K562 (cell line): ENCODE results near the gene RNF166. TPM values are rescaled to one million over a fixed set of nuclear protein-coding genes. Genes with fewer than 3 reads are reported as not detected.

Experiments used
- ATAC-seq: fragments of 200-7000 bp; cut with Tn5 transposase; 3 replicates; pipeline ENCODE4 v1.9.1; 2020; ENCODE audit warnings: moderate library complexity
- BruUV-seq: library from RNA; stranded (reverse); fragments of 400-500 nt; replicated peaks from 2 replicates; lab custom pipeline; 2021; lab: Mats Ljungman, UMichigan
- CTCF ChIA-PET: fragments of 300-600 bp; formaldehyde crosslinking; extraction: SDS; loops from one replicate; lab custom pipeline; 2021; ENCODE audit warnings: low intra/inter-chr PET ratio; lab: Yijun Ruan, JAX
- POLR2A ChIA-PET: fragments of 300-600, 350-650 bp; sonication (Branson Sonifier 250); formaldehyde crosslinking; extraction: SDS; loops from one replicate; lab custom pipeline; 2021; ENCODE audit warnings: antibody characterized with exemption, inconsistent platforms; lab: Yijun Ruan, JAX
- DNase-seq, 4 experiments: peaks; one replicate each; pipeline versions ENCODE4 v3.0.0 to v3.0.0-alpha.2; 2011 to 2018; ENCODE audit warnings: low spot score in 3 of 4, mixed read lengths in 3 of 4; ENCODE audit errors: extremely low read depth in 1 of 4
- FAIRE-seq: peaks from 2 replicates; lab custom pipeline; 2011; peaks lifted over from hg19 to GRCh38; lab: Jason Lieb, UNC
- H2AFZ ChIP-seq: 2 replicates; pipeline ENCODE4 v1.6.0; 2011; ENCODE audit warnings: low read depth, low read length, control low read depth, inconsistent platforms
- H3K27ac ChIP-seq: fragments of 200-600 bp; 3 replicates; pipeline ENCODE4 v1.8.0; 2011; ENCODE audit warnings: low read depth, mild to moderate bottlenecking, control low read depth, inconsistent platforms, low read length, moderate library complexity, mixed read lengths; ENCODE audit errors: extremely low read depth
- H3K27me3 ChIP-seq, 2 experiments: fragments of 300-600 bp in 1 of 2; 2 replicates in 1 of 2; 3 replicates in 1 of 2; pipeline versions ENCODE4 v1.6.0 to v1.8.0; 2011; ENCODE audit warnings: inconsistent platforms in 2 of 2, low read length in 2 of 2, mild to moderate bottlenecking in 1 of 2, mixed read lengths in 1 of 2, moderate library complexity in 1 of 2; ENCODE audit not compliant: control insufficient read depth in 2 of 2, insufficient read depth in 2 of 2
- H3K36me3 ChIP-seq: fragments of 300-600 bp; 3 replicates; pipeline ENCODE4 v1.8.0; 2011; ENCODE audit warnings: mild to moderate bottlenecking, low read length, inconsistent platforms; ENCODE audit not compliant: control insufficient read depth, insufficient read depth
- H3K4me1 ChIP-seq, 2 experiments: fragments of 200-600 bp in 1 of 2; replicated peaks in 1 of 2; 2 replicates in 1 of 2; 3 replicates in 1 of 2; pipeline versions ENCODE4 v1.5.1 to v1.8.0; 2011; ENCODE audit warnings: inconsistent platforms in 2 of 2, low read length in 2 of 2, mild to moderate bottlenecking in 1 of 2, mixed read lengths in 1 of 2, moderate library complexity in 1 of 2; ENCODE audit not compliant: control insufficient read depth in 2 of 2, insufficient read depth in 2 of 2
- H3K4me2 ChIP-seq: 2 replicates; pipeline ENCODE4 v1.6.1; 2011; ENCODE audit warnings: low read length, control low read depth, inconsistent platforms, mixed read lengths; ENCODE audit not compliant: insufficient read depth
- H3K4me3 ChIP-seq: fragments of 200-600 bp; sonication (generic), shearing (Covaris generic); 2 replicates; pipeline ENCODE4 v1.5.1; 2016; ENCODE audit warnings: control low read depth, inconsistent platforms
- H3K79me2 ChIP-seq: fragments of 200-600 bp; 3 replicates; pipeline ENCODE4 v1.8.0; 2011; ENCODE audit warnings: low read length, inconsistent platforms; ENCODE audit not compliant: control insufficient read depth, insufficient read depth
- H3K9ac ChIP-seq, 2 experiments: 2 replicates each; pipeline versions ENCODE4 v1.6.0 to v1.6.1; 2011; ENCODE audit warnings: low read depth in 2 of 2, low read length in 2 of 2, control low read depth in 1 of 2, inconsistent platforms in 1 of 2, mild to moderate bottlenecking in 1 of 2, mixed read lengths in 1 of 2; ENCODE audit not compliant: insufficient read depth in 1 of 2
- H3K9me1 ChIP-seq: one replicate; pipeline ENCODE4 v1.6.0; 2011; ENCODE audit warnings: inconsistent platforms, mild to moderate bottlenecking, low read length, moderate library complexity; ENCODE audit not compliant: control insufficient read depth, insufficient read depth
- H3K9me3 ChIP-seq: replicated peaks from 2 replicates; pipeline ENCODE4 v1.5.1; 2011; ENCODE audit warnings: low read depth, low read length, inconsistent platforms; ENCODE audit not compliant: control insufficient read depth, insufficient read depth
- H4K20me1 ChIP-seq: replicated peaks from 2 replicates; pipeline ENCODE4 v1.6.1; 2011; ENCODE audit warnings: low read length, inconsistent platforms, mixed read lengths; ENCODE audit not compliant: control insufficient read depth, insufficient read depth
- CHCHD3 ChIP-seq: fragments of 250-450 bp; sonication (Bioruptor Pico); IDR thresholded peaks from 2 replicates; pipeline ENCODE4 v2.1.2; 2022; ENCODE audit warnings: mild to moderate bottlenecking
- ETS2 ChIP-seq: IDR thresholded peaks from 2 replicates; pipeline ENCODE4 v1.6.1; 2016; ENCODE audit warnings: borderline replicate concordance, missing genetic modification characterization, mild to moderate bottlenecking, moderate library complexity, missing compliant biosample characterization; ENCODE audit not compliant: poor library complexity, severe bottlenecking
- HDAC3 ChIP-seq: fragments of 450-650 bp; IDR thresholded peaks from 2 replicates; pipeline ENCODE4 v1.6.1; 2018; ENCODE audit warnings: borderline replicate concordance, mild to moderate bottlenecking, moderate library complexity; ENCODE audit not compliant: partially characterized antibody
- MBD2 ChIP-seq: sonication (generic); IDR thresholded peaks from 2 replicates; pipeline ENCODE4 v1.6.1; 2016; ENCODE audit warnings: low read depth, borderline replicate concordance
- PHB2 ChIP-seq: fragments of 450-650 bp; IDR thresholded peaks from 2 replicates; pipeline ENCODE4 v1.6.1; 2017; ENCODE audit warnings: low read depth
- SUPT5H ChIP-seq: fragments of 450-650 bp; IDR thresholded peaks from 2 replicates; pipeline ENCODE4 v1.6.1; 2016
- YY1 ChIP-seq, 3 experiments: IDR thresholded peaks; 2 replicates each; pipeline ENCODE4 v1.6.1; 2011; ENCODE audit warnings: low read length in 2 of 3, mild to moderate bottlenecking in 2 of 3, moderate library complexity in 2 of 3, borderline replicate concordance in 1 of 3, control low read depth in 1 of 3, low read depth in 1 of 3; ENCODE audit not compliant: insufficient read depth in 3 of 3, insufficient replicate concordance in 2 of 3, control insufficient read depth in 1 of 3, insufficient read length in 1 of 3; ENCODE audit errors: extremely low read depth in 1 of 3
- ZNF224 ChIP-seq: sonication (generic); formaldehyde crosslinking; IDR thresholded peaks from 2 replicates; pipeline ENCODE4 v1.8.0; 2022; ENCODE audit warnings: mild to moderate bottlenecking, missing genetic modification reagents
- ZNF408 ChIP-seq: fragments of 250-450 bp; sonication (Bioruptor Pico); IDR thresholded peaks from 2 replicates; pipeline ENCODE4 v1.4.0; 2020; ENCODE audit warnings: low read depth, mild to moderate bottlenecking, moderate library complexity
- WGBS: fragments of 100-300 bp; shearing (Covaris generic); methylation state at CpG from one replicate; pipeline ENCODE4 v1.1.6; 2016; ENCODE audit warnings: low coverage, mixed read lengths; ENCODE audit not compliant: insufficient coverage; ENCODE audit errors: missing lambda C conversion rate; 5-methylcytosine and 5-hydroxymethylcytosine counted together
- in situ Hi-C: fragments of 300-500 bp; cut with MboI; formaldehyde crosslinking; loops from 4 replicates; pipeline ENCODE4 v1.15.0; 2018; ENCODE audit warnings: inconsistent platforms, mixed read lengths
- intact Hi-C: fragments of 100-400 bp; cut with micrococcal nuclease; formaldehyde crosslinking; loops from 2 replicates; pipeline ENCODE4 v1.14.2; 2022
- polyA plus RNA-seq, 8 experiments: library from polyadenylated mRNA; depleted of rRNA in 4 of 8; stranded (reverse) in 5 of 8; unstranded in 3 of 8; fragments of >200 nt; fragmentation: Nextera tagmentation in 2 of 8; fragmentation: Illumina TruSeq in 1 of 8; extraction: Ambion mirVana in 2 of 8; extraction: Trizol in 1 of 8; gene quantifications; 2 replicates each; pipeline versions ENCODE4 v1.2.1 to v1.2.3, GENCODE V29; 2011 to 2014; ENCODE audit warnings: inconsistent platforms in 1 of 8, missing spikeins in 1 of 8
- total RNA-seq, 7 experiments: library from RNA; depleted of rRNA in 6 of 7; stranded (reverse); fragments of >200 nt in 6 of 7; fragmentation: Illumina TruSeq in 2 of 7; extraction: Trizol in 2 of 7; gene quantifications; 2 replicates each; pipeline versions ENCODE4 v1.2.1 to v1.2.3, GENCODE V29; 2011 to 2021; ENCODE audit warnings: low replicate concordance in 1 of 7
- TF ChIP-seq, protein P1 (sequence below): fragments of 250-450 bp; sonication (Bioruptor Pico); IDR thresholded peaks from 2 replicates; pipeline ENCODE4 v1.8.0; 2022; ENCODE audit warnings: moderate library complexity, mild to moderate bottlenecking, inconsistent platforms
- TF ChIP-seq, protein P2 (sequence below): sonication (generic); formaldehyde crosslinking; IDR thresholded peaks from 2 replicates; pipeline ENCODE4 v1.8.0; 2022; ENCODE audit warnings: mild to moderate bottlenecking, missing genetic modification reagents, borderline replicate concordance
- TF ChIP-seq, protein P3 (sequence below): sonication (generic); formaldehyde crosslinking; IDR thresholded peaks from 2 replicates; pipeline ENCODE4 v1.8.1; 2023; ENCODE audit warnings: mild to moderate bottlenecking, missing genetic modification reagents

Gene RNF166
- total and polyA plus RNA-seq, 9 of the 15 experiments (the other 6 are each of a cell fraction or from before 2014, with no cell fraction given): 0.56 to 60.3 (median 19.5) TPM

DNA sequence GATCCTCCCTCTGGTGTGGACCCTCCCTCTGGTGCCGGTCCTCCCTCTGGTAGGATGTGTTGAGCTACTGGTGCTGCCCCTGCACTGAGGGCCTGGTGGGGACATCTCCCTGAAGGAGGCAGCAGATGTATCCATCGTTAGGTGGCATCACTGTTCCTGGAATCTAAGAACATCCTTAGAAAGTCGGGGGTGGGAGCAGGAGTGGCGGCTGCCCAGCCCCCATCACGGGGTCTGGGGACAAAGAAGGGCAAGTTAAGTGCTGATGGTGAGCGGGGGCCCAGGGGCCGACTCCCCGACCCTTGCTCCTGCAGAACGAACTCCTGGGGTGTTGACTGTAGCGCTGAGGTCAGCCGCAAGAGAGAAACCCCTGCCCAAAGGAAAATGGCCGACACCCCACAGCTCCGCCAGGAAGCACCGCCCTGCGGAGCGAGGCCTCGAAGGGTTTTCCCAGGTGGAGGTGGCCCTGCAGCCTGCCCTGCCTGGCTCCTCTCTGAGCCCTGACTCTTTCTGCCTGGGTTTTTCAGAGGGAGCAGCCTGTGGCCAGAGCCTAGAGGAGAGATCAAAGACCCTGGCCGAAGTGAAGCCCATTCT lies 5.6 kb upstream of the RNF166 start:
- H3K4me1 ChIP-seq: peaks cover 0 to 76% of the 10 kb centered on the region in 2 experiments; a peak in 3 of 5 replicates
- FAIRE-seq: no peak
- peaks cover 87% of the 10 kb centered on the region for H3K36me3 ChIP-seq
- BruUV-seq: no TSS peak
- CTCF ChIA-PET: no interaction called here
- H3K4me3 ChIP-seq: no peak overlapping the region
- intact Hi-C loops (no loop called here), in situ Hi-C loops (no loop called here)
- H3K9me3 ChIP-seq: 0 out of 2 replicates have a peak, but pooled peaks cover 2% of the 10 kb centered on the region
- no peak overlapping the region for H3K4me2 ChIP-seq
- peaks cover 40% of the 10 kb centered on the region for H3K79me2 ChIP-seq
- H2AFZ ChIP-seq: no peak overlapping the region
- peaks cover 17% of the 10 kb centered on the region; the same call in 1 of the 2 replicates for H4K20me1 ChIP-seq
- WGBS: 61% methylated on average over 17 of the region's 18 CpGs
- no peak for ATAC-seq
- POLR2A ChIA-PET: interaction anchor here (0.6 to 1.3 kb wide), 4 partner anchors 9 to 79 kb away, joined by 4 to 6 read pairs (median 4); no protein-coding TSS in a partner anchor
- no peak overlapping the region for H3K27ac ChIP-seq
- 0 out of 4 replicates have a peak overlapping the region, but pooled peaks of 1 of the 2 experiments have one; percentile 23 for H3K9ac ChIP-seq
- peaks cover 2% of the 10 kb centered on the region for H3K9me1 ChIP-seq
- no peak for DNase-seq
- H3K27me3 ChIP-seq: no peaks in the 10 kb centered on the region; a peak in 1 of 5 replicates
- TF ChIP-seq, protein P1, sequence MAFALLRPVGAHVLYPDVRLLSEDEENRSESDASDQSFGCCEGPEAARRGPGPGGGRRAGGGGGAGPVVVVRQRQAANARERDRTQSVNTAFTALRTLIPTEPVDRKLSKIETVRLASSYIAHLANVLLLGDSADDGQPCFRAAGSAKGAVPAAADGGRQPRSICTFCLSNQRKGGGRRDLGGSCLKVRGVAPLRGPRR (CRISPR knock-in tag): no peak
- TF ChIP-seq, protein P2, sequence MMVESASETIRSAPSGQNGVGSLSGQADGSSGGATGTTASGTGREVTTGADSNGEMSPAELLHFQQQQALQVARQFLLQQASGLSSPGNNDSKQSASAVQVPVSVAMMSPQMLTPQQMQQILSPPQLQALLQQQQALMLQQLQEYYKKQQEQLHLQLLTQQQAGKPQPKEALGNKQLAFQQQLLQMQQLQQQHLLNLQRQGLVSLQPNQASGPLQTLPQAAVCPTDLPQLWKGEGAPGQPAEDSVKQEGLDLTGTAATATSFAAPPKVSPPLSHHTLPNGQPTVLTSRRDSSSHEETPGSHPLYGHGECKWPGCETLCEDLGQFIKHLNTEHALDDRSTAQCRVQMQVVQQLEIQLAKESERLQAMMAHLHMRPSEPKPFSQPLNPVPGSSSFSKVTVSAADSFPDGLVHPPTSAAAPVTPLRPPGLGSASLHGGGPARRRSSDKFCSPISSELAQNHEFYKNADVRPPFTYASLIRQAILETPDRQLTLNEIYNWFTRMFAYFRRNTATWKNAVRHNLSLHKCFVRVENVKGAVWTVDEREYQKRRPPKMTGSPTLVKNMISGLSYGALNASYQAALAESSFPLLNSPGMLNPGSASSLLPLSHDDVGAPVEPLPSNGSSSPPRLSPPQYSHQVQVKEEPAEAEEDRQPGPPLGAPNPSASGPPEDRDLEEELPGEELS (CRISPR knock-in tag): no peak
- TF ChIP-seq, protein P3, sequence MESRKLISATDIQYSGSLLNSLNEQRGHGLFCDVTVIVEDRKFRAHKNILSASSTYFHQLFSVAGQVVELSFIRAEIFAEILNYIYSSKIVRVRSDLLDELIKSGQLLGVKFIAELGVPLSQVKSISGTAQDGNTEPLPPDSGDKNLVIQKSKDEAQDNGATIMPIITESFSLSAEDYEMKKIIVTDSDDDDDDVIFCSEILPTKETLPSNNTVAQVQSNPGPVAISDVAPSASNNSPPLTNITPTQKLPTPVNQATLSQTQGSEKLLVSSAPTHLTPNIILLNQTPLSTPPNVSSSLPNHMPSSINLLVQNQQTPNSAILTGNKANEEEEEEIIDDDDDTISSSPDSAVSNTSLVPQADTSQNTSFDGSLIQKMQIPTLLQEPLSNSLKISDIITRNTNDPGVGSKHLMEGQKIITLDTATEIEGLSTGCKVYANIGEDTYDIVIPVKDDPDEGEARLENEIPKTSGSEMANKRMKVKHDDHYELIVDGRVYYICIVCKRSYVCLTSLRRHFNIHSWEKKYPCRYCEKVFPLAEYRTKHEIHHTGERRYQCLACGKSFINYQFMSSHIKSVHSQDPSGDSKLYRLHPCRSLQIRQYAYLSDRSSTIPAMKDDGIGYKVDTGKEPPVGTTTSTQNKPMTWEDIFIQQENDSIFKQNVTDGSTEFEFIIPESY (CRISPR knock-in tag): peak; percentile 58; the same call in 1 of the 2 replicates
- TF ChIP-seq CHCHD3 (CRISPR knock-in tag) (no peak), ZNF224 (CRISPR knock-in tag) (no peak), ETS2 (no peak), YY1 (IDR thresholded peaks at IDR 0.05; ENCODE audit: borderline replicate concordance in 1 of 3, control insufficient read depth in 1 of 3, extremely low read depth in 1 of 3, insufficient read depth in 3 of 3, insufficient read length in 1 of 3, insufficient replicate concordance in 2 of 3, low read depth in 1 of 3, low read length in 2 of 3) (peak in 1 of 3 experiments; percentile 59), HDAC3 (no peak), MBD2 (0 out of 2 replicates have a peak, but pooled peaks have one; percentile 23), SUPT5H (no peak), ZNF408 (CRISPR knock-in tag) (no peak), PHB2 (no peak)
